MCF 10A (cell line): Measurements from ENCODE around the gene C4orf17. TPM values are rescaled to one million over a fixed set of nuclear protein-coding genes. Genes with fewer than 3 reads are reported as not detected.

Source experiments
- BruUV-seq: library from RNA; stranded (reverse); fragments of 400-500 nt; replicated peaks from 2 replicates; lab custom pipeline; 2021; lab: Mats Ljungman, UMichigan
- CTCF ChIA-PET: fragments of 300-600 bp; sonication (Branson Sonifier 250); formaldehyde crosslinking; extraction: SDS; loops from one replicate; lab custom pipeline; 2021; ENCODE audit warnings: antibody characterized with exemption, inconsistent platforms; lab: Yijun Ruan, JAX
- POLR2A ChIA-PET: fragments of 300-600, 350-650 bp; sonication (Branson Sonifier 250); formaldehyde crosslinking; extraction: SDS; loops from one replicate; lab custom pipeline; 2020; ENCODE audit warnings: antibody characterized with exemption, inconsistent platforms; lab: Yijun Ruan, JAX
- DNase-seq: peaks from one replicate; pipeline ENCODE4 v3.0.0-alpha.2; 2018; ENCODE audit not compliant: unreplicated experiment
- H3K27ac Mint-ChIP-seq: one replicate; pipeline ENCODE4 v1.8.0; 2022; ENCODE audit warnings: mild to moderate bottlenecking, low read depth, mixed read lengths; ENCODE audit not compliant: unreplicated experiment
- H3K27me3 Mint-ChIP-seq: one replicate; pipeline ENCODE4 v1.8.0; 2022; ENCODE audit warnings: mixed read lengths; ENCODE audit not compliant: insufficient read depth, unreplicated experiment
- H3K36me3 Mint-ChIP-seq: one replicate; pipeline ENCODE4 v1.8.0; 2022; ENCODE audit warnings: mild to moderate bottlenecking, moderate library complexity, mixed read lengths; ENCODE audit not compliant: insufficient read depth, unreplicated experiment
- H3K4me1 Mint-ChIP-seq: one replicate; pipeline ENCODE4 v1.8.0; 2022; ENCODE audit warnings: mixed read lengths; ENCODE audit not compliant: insufficient read depth, unreplicated experiment
- H3K4me3 Mint-ChIP-seq: one replicate; pipeline ENCODE4 v1.8.0; 2022; ENCODE audit warnings: mild to moderate bottlenecking, moderate library complexity, mixed read lengths; ENCODE audit not compliant: unreplicated experiment
- H3K9me3 Mint-ChIP-seq: one replicate; pipeline ENCODE4 v1.8.0; 2022; ENCODE audit warnings: mixed read lengths; ENCODE audit not compliant: unreplicated experiment
- intact Hi-C: fragments of 100-400 bp; cut with micrococcal nuclease; formaldehyde crosslinking; loops from 2 replicates; pipeline ENCODE4 v1.14.1; 2022
- total RNA-seq: library from RNA; stranded (reverse); gene quantifications from 2 replicates; pipeline ENCODE4 v1.2.3, GENCODE V29; 2022
- TF ChIP-seq, protein P1 (sequence below): fragments of 200-600 bp; IDR thresholded peaks from one replicate; pipeline ENCODE4 v1.8.0; 2022; ENCODE audit warnings: antibody characterized with exemption, mild to moderate bottlenecking; ENCODE audit not compliant: unreplicated experiment

The C4orf17 gene
- total RNA-seq, 1 experiment from 2014 or later = not detected

DNA sequence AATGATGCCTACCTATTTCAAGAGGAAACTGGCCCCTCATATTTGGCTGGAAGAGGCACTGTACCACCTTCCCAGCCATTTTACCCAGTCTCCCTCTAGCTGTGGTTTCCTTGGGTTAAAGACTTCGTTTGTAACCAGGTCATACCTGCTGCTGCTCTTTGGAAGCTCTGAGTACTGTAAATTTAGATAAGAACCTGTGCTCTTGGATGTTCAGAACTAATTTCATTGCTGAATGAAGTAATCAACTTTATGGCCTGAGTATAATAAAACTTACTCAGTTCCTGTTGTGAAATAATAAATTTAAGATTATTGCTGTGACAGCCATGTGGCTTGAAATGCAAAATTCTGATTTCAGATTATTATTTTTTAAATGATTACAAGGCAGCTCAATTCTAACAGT is 76.0 kb downstream of the C4orf17 start:
- H3K36me3 Mint-ChIP-seq = no peaks in the 10 kb centered on the region
- no peaks in the 10 kb centered on the region for H3K4me1 Mint-ChIP-seq
- H3K27ac Mint-ChIP-seq = no peak overlapping the region
- H3K4me3 Mint-ChIP-seq = no peak overlapping the region
- no peaks in the 10 kb centered on the region for H3K9me3 Mint-ChIP-seq
- DNase-seq = no peak
- peaks cover 31% of the 10 kb centered on the region for H3K27me3 Mint-ChIP-seq
- no TSS peak for BruUV-seq
- TF ChIP-seq, protein P1, sequence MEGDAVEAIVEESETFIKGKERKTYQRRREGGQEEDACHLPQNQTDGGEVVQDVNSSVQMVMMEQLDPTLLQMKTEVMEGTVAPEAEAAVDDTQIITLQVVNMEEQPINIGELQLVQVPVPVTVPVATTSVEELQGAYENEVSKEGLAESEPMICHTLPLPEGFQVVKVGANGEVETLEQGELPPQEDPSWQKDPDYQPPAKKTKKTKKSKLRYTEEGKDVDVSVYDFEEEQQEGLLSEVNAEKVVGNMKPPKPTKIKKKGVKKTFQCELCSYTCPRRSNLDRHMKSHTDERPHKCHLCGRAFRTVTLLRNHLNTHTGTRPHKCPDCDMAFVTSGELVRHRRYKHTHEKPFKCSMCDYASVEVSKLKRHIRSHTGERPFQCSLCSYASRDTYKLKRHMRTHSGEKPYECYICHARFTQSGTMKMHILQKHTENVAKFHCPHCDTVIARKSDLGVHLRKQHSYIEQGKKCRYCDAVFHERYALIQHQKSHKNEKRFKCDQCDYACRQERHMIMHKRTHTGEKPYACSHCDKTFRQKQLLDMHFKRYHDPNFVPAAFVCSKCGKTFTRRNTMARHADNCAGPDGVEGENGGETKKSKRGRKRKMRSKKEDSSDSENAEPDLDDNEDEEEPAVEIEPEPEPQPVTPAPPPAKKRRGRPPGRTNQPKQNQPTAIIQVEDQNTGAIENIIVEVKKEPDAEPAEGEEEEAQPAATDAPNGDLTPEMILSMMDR = no peak
- CTCF ChIA-PET = no interaction called here
- POLR2A ChIA-PET = no interaction called here
- intact Hi-C loops = no loop called here

DNA sequence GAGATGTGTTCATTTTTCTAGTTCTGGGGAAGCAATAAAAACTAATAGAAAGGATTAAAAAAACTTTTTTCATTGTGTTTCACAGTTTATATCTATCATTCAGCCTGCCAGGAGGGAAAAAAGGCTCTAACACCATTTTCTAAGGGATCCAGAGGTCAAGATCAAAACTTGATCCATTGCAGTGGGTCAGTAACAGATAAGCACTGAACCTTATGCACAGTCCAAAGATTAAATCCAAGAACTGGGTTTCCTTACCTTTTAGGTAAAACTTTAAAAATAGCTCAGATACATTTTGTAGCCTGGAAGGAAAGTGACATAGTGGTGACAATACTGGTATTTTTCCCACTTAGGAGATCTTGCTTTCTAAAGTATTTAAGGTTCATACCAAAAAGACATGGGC is 76.5 kb downstream of the C4orf17 start:
- H3K4me1 Mint-ChIP-seq = no peaks in the 10 kb centered on the region
- DNase-seq = no peak
- H3K4me3 Mint-ChIP-seq = no peak overlapping the region
- H3K36me3 Mint-ChIP-seq = no peaks in the 10 kb centered on the region
- POLR2A ChIA-PET = no interaction called here
- H3K27ac Mint-ChIP-seq = no peak overlapping the region
- intact Hi-C loops = no loop called here
- H3K9me3 Mint-ChIP-seq = no peaks in the 10 kb centered on the region
- CTCF ChIA-PET = interaction anchor here (0.7 kb wide), 1 partner anchor 220 kb away, joined by 3 read pairs; no protein-coding TSS in a partner anchor
- H3K27me3 Mint-ChIP-seq = peaks cover 26% of the 10 kb centered on the region
- TF ChIP-seq, protein P1 = no peak
- BruUV-seq = no TSS peak

DNA sequence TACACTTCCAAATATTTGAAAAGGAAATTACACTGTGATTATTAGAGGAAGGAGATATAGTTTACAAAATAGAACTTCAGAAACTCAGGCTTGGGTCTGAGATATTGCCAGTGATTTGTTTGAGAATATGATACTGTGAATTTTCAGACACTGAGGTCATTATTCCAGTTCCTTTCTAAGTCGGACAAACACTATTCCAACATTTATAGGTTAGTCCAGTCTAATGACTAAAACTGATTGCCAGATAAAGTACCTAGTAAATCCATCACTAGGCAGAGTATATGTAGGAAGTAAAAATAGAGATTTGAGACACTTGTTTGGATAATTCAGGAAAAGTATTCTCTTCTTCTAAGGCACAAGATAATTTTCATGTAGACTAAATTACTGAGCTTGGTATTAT is 77.0 kb downstream of the C4orf17 start:
- ChIA-PET POLR2A (interaction anchor here (0.6 to 1.0 kb wide), 3 partner anchors 11 to 762 kb away, joined by 3 read pairs; no protein-coding TSS in a partner anchor), CTCF (interaction anchor here (0.7 kb wide), 1 partner anchor 220 kb away, joined by 3 read pairs; no protein-coding TSS in a partner anchor)
- H3K27me3 Mint-ChIP-seq = peaks cover 21% of the 10 kb centered on the region
- intact Hi-C loops = no loop called here
- H3K4me1 Mint-ChIP-seq = no peaks in the 10 kb centered on the region
- H3K4me3 Mint-ChIP-seq = no peak overlapping the region
- H3K27ac Mint-ChIP-seq = no peak overlapping the region
- no peaks in the 10 kb centered on the region for H3K9me3 Mint-ChIP-seq
- DNase-seq = no peak
- no TSS peak for BruUV-seq
- H3K36me3 Mint-ChIP-seq = no peaks in the 10 kb centered on the region
- TF ChIP-seq, protein P1 = no peak

DNA sequence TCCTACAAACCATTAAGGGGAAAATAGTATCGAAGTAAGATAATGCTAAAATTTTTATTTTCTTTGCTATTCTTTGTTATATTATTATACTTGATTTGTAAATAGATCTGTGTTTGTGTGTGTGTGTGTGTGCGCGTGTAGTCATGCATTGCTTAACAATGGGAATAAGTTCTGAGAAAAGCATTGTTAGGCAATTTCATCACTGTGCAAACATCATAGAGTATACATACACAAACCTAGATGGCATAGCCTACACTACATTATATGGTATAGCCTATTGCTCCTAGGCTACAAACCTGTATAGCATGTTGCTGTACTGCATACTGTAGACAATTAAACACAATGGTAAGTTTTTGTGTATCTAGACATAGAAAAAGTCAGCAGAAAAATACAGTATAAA is 80.9 kb downstream of the C4orf17 start:
- ChIA-PET CTCF (interaction anchor here (0.8 kb wide), 1 partner anchor 26 kb away, joined by 3 read pairs; no protein-coding TSS in a partner anchor), POLR2A (no interaction called here)
- no peak overlapping the region for H3K27ac Mint-ChIP-seq
- intact Hi-C loops = no loop called here
- no peaks in the 10 kb centered on the region for H3K36me3 Mint-ChIP-seq
- no peaks in the 10 kb centered on the region for H3K27me3 Mint-ChIP-seq
- no peaks in the 10 kb centered on the region for H3K9me3 Mint-ChIP-seq
- no peak for DNase-seq
- H3K4me1 Mint-ChIP-seq = no peaks in the 10 kb centered on the region
- TF ChIP-seq, protein P1 = no peak
- BruUV-seq = no TSS peak
- H3K4me3 Mint-ChIP-seq = no peak overlapping the region

Other genes starting within 250 kb of the C4orf17 start
- 0.21 TPM in 1 of 2 replicates, not detected in the other for gene ADH1A, start 220.0 kb upstream of the C4orf17 start, total RNA-seq
- gene ADH1B, start 189.6 kb upstream of the C4orf17 start, total RNA-seq = 24.2 and 32.0 TPM in 2 replicates
- gene ADH1C, start 158.3 kb upstream of the C4orf17 start, total RNA-seq = not detected in 2 replicates
- gene ADH7, start 75.7 kb upstream of the C4orf17 start, total RNA-seq = not detected in 2 replicates
- gene TRMT10A, start 53.0 kb downstream of the C4orf17 start, total RNA-seq = 17.7 and 19.1 TPM in 2 replicates
- gene MTTP, start 63.8 kb downstream of the C4orf17 start, total RNA-seq = 0.27 and 0.51 TPM in 2 replicates
- not detected in 2 replicates for gene C4orf54, start 146.8 kb downstream of the C4orf17 start, total RNA-seq